DND-41 (cell line): ENCODE measurements around the gene MAPRE2.

Experiments
- CTCF ChIP-seq: IDR thresholded peaks from 2 replicates; pipeline ENCODE4 v1.5.1; 2012; ENCODE audit warnings: borderline replicate concordance, low read length, moderate library complexity, mild to moderate bottlenecking; ENCODE audit not compliant: poor library complexity, severe bottlenecking; ENCODE audit errors: extremely low read depth
- EZH2 ChIP-seq: IDR thresholded peaks from 3 replicates; pipeline ENCODE4 v1.6.1; 2012; ENCODE audit warnings: borderline replicate concordance, low read depth, mild to moderate bottlenecking, moderate library complexity, low read length, inconsistent platforms; ENCODE audit not compliant: severe bottlenecking

DNA sequence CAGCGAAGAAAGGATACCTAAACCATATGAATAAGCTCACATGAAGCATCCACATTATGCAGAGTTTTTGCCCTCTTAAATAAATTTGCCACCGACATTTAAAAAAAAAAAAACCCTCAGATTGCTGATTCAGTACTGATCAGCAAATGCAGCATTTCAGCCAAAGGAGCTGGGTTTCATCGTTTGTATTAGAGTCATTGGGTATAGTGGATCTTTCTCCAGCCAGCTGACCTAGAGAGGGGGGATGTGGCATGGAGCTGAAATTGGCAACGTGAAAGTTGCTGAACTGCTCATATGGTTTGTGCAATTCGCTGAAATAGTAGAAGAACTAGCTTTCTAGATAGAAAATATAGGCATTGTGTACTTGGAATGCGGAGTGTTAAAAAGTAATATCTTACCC is 126.1 kb downstream of the MAPRE2 start:
- TF ChIP-seq CTCF (no peak), EZH2 (no peak)
